Natural killer cell treated with Interleukin-12 subunit alpha and Interleukin-12 subunit beta and Interleukin-15 and Interleukin-18, amount 100 ng/mL, for 72 hours (primary cell): ENCODE data around the gene INSYN2B. TPM values are rescaled to one million over a fixed set of nuclear protein-coding genes. Genes with fewer than 3 reads are reported as not detected.

ENCODE experiments used
- ATAC-seq, 2 donors: fragments of 150-1000 bp; cut with Tn5 transposase in 1 of 2; sonication (Bioruptor Pico), chemical (Tn5 transposase) in 1 of 2; 2 replicates each; pipeline ENCODE4 v1.10.0; 2021
- DNase-seq: peaks from one replicate; pipeline ENCODE4 v3.0.0; 2022; ENCODE audit warnings: low spot score
- H3K27ac Mint-ChIP-seq, 2 donors: 1 replicate in 1 of 2; 2 replicates in 1 of 2; pipeline ENCODE4 v1.8.0; 2022; ENCODE audit warnings: mixed read lengths in 2 of 2, mild to moderate bottlenecking in 1 of 2, moderate library complexity in 1 of 2
- H3K27me3 Mint-ChIP-seq, 2 donors: 1 replicate in 1 of 2; 2 replicates in 1 of 2; pipeline ENCODE4 v1.8.0; 2022; ENCODE audit warnings: mixed read lengths in 2 of 2
- H3K36me3 Mint-ChIP-seq: one replicate; pipeline ENCODE4 v1.8.0; 2022; ENCODE audit warnings: mixed read lengths
- H3K4me1 Mint-ChIP-seq, 2 donors: 1 replicate in 1 of 2; 2 replicates in 1 of 2; pipeline ENCODE4 v1.8.0; 2022; ENCODE audit warnings: low read depth in 2 of 2, mixed read lengths in 2 of 2, mild to moderate bottlenecking in 1 of 2
- H3K4me3 Mint-ChIP-seq: one replicate; pipeline ENCODE4 v1.8.0; 2022; ENCODE audit warnings: mixed read lengths
- H3K9me3 Mint-ChIP-seq: 2 replicates; pipeline ENCODE4 v1.8.0; 2022; ENCODE audit warnings: mixed read lengths
- total RNA-seq, 2 donors: library from RNA; stranded (reverse); gene quantifications; one replicate each; pipeline ENCODE4 v1.2.3, GENCODE V29; 2022

Gene INSYN2B
- total RNA-seq, 2 donors from 2014 or later = not detected

DNA sequence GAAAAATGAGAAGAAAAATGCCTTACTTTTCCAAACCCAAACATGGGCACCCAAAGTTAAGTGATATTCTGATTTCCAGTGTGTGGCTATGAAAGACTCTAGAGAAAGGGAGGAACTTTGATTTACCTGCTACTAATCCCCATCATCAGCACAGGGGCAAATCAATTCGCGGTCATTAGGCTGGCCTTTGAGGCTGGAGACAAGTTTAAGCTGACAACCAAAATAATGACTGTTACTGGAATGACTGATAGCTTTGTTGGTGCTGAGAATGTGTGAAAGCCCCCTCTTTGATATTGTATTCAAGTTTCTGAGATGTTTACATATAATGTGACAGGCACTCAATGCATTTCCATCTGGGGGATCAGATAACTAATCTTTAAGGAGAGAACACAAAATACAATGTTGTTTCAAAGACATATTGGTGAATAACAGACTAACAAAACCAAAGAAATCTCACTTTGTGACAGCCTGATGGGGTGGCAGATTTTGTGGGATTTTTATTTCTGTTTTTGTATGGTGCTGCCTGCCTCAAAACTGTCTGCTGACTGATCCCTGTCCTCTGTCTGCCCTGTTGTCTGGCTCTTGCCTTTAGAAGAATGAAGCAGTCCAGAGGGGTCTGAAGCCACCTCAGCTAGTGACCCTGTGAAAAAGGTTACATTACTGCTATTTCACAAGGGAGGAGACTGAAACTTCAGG lies 12.6 kb upstream of the INSYN2B start:
- Mint-ChIP-seq H3K36me3 (peaks cover 25% of the 10 kb centered on the region), H3K4me3 (no peak overlapping the region), H3K4me1 (peaks cover 0 to 10% of the 10 kb centered on the region in 2 donors)

DNA sequence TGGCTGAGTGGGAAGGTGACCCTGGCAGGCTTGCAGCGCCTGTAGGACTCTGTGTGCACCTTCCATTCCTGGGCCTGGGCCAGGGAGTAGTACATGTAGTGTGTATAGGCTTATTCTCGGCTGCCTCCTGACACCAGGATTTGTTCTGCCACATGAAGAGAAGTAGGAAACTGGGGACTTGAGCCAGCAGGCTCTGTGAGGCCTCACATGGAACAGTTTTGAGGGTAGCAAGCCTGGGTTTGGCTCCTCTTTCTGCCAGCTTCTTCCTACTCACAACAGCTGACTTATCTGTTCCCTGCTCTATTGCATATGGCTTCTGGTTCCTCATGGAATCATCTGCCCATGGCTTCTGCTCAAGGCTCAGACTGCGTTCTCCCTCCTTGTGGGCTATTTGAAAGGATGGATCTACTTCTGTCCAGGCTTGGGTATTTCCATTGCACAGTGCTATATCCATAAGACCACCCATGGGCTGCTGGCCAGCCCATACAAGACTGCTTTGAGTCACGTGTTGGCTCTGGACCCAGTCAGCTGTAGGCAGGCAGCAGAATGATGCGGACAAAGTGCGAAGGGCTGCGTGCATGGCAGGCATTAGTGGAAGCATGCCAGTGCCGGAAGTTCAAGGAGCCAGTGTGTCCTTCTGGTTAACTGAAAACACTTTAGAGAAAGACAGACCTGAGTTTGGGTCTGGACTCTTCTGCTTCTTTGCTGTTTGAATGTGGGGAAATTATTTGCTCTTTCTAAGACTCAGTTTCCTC lies 11.0 kb upstream of the INSYN2B start:
- Mint-ChIP-seq H3K9me3 (no peaks in the 10 kb centered on the region), H3K4me1 (peaks cover 0 to 7% of the 10 kb centered on the region in 2 donors), H3K36me3 (peaks cover 25% of the 10 kb centered on the region), H3K4me3 (no peak overlapping the region), H3K27me3 (no peaks in the 10 kb centered on the region), H3K27ac (no peak overlapping the region)
- no peak for DNase-seq
- ATAC-seq = no peak

More for the DNA sequence above, 12.6 kb upstream of the INSYN2B start:
- no peak for ATAC-seq
- DNase-seq = no peak
- no peaks in the 10 kb centered on the region for H3K9me3 Mint-ChIP-seq
- H3K27me3 Mint-ChIP-seq = no peaks in the 10 kb centered on the region
- H3K27ac Mint-ChIP-seq = no peak overlapping the region

DNA sequence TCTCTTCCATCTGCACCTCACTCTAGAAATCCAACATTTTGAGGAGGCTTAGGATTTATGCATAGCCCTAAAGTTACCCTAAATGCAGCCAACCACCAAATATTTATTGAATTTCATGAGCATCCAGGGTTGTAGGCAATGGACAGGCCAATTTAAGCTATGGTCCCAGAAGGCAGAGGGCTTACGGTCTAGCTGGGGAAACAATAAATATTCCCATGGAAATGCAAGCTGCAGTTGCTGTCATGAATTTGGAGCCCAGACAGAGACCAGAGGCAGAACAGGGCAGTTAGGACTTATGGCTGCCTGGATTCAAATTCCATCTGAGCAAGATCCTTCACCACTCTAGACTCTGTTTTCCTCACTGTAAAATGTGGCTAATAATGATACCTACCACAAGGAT lies 9.1 kb upstream of the INSYN2B start:
- Mint-ChIP-seq H3K27me3 (no peaks in the 10 kb centered on the region), H3K9me3 (no peaks in the 10 kb centered on the region), H3K36me3 (peaks cover 30% of the 10 kb centered on the region), H3K4me1 (peaks cover 0 to 10% of the 10 kb centered on the region in 2 donors), H3K4me3 (no peak overlapping the region), H3K27ac (no peak overlapping the region)
- ATAC-seq (no peak), DNase-seq (no peak)

DNA sequence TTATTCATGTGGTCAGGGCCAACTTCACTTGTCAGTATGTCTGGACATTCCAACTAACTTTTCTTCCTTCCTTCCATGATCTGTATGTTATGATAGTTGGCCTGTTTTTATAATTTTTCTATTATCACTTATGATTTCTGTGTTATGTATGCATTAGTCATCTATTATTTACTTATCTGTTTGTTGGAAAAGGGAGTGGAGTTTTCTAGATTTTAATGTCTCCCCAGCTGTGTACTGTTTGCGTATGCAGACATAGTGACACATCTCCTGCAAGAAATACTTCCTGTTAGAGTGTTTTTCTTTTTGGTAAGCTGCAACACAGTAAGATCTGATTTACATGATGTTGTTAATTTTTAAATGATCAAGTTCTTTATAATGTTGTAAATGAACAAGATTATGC lies 8.7 kb upstream of the INSYN2B start:
- Mint-ChIP-seq H3K4me1 (peaks cover 0 to 6% of the 10 kb centered on the region in 2 donors), H3K27me3 (no peaks in the 10 kb centered on the region), H3K9me3 (no peaks in the 10 kb centered on the region), H3K36me3 (peaks cover 26% of the 10 kb centered on the region), H3K4me3 (no peak overlapping the region), H3K27ac (no peak overlapping the region)
- DNase-seq (no peak), ATAC-seq (no peak)

DNA sequence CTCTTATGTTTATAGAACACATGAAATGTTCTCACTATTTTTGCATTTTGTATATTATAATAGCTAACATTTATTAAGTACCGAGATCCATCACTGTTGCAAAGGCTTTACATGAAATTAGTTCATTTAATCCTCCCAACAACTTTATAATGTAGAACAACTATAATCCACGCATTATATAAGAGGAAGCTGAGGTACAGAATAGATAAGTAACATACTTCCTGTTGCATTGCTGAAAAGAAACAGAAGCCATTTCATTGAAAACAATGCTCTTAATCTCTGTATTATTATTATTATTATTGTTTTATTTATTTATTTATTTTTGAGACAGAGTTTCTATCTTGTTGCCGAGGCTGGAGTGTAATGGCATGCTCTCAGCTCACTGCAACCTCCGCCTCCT lies 7.9 kb upstream of the INSYN2B start:
- Mint-ChIP-seq H3K27ac (no peak overlapping the region), H3K36me3 (peaks cover 23% of the 10 kb centered on the region), H3K9me3 (no peaks in the 10 kb centered on the region), H3K4me1 (peaks cover 0 to 10% of the 10 kb centered on the region in 2 donors), H3K4me3 (no peak overlapping the region), H3K27me3 (no peaks in the 10 kb centered on the region)
- ATAC-seq (no peak), DNase-seq (no peak)

DNA sequence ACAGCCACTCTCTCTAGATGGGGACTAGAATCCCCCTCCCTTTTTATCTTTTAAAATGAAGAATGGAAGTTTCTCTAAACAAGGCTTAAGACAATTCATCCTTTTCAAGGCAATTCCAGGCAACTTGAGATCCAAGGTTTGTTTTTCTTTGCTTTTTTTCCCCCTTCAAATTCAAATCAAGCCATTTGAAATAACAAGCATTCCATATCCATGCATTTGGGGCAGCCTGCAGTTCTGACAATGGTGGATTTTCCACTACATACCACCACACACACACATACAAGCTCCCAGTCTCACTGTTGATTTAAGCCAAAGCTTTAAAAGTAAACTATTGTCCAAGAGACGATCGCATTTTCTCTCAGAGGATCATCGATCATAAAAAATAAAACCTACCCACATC lies 424 bp downstream of the INSYN2B start:
- Mint-ChIP-seq H3K27me3 (no peaks in the 10 kb centered on the region), H3K4me1 (peaks cover 0 to 18% of the 10 kb centered on the region in 2 donors), H3K36me3 (peaks cover 6% of the 10 kb centered on the region), H3K4me3 (no peak overlapping the region), H3K27ac (no peak overlapping the region), H3K9me3 (no peaks in the 10 kb centered on the region)
- no peak for ATAC-seq
- no peak for DNase-seq

DNA sequence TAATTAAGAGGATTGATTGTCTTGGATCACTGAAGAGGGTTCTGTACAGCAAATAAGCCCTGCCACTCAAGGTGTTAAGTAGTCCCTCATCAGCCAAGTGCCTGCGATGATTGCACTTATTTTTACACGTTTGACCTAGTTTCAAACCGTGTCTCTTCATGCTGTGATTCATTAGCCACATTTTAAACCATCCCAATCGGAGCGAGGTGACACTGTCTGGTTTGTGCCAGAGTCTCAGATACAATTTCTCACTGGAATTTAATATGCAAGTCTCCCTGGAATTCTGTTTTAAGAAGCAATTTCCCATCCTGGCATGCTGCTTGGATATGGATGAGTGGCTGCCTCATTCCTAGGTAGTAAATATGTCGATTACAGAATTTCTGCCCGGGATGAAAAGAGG lies 1.6 kb downstream of the INSYN2B start:
- Mint-ChIP-seq H3K27ac (no peak overlapping the region), H3K9me3 (no peaks in the 10 kb centered on the region), H3K36me3 (peaks cover 6% of the 10 kb centered on the region), H3K4me1 (peaks cover 0 to 18% of the 10 kb centered on the region in 2 donors), H3K4me3 (no peak overlapping the region), H3K27me3 (no peaks in the 10 kb centered on the region)
- ATAC-seq (no peak), DNase-seq (no peak)

DNA sequence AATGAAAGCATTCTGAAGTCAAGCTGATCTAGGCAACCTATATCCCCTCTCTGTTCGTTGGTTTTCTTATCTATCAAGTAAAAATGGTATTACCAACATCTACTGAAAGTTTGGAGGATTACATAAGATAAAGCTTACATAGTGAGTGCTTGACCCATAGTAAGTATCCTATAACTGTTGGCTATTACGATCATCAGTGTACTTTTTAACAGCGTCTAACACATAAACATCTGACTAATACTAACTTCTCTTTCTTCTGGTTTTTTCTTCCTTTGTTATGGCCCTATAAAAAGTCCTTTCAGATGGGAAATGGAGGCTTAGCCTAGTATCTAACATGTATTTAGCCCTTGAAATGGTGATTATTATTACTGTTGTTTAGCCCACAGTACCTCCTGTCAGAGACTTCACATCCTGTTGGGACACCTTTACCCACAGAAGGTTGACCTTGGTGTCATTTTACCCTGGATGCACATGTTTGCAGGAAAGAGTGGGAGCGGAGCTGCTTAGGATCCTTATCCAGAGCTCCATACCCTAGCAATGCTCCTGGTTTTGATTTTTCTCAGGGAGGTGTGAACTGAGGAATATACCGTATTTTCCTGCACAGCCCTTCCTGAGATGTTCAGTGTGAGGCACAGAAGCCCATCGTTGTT lies 6.0 kb downstream of the INSYN2B start:
- H3K36me3 Mint-ChIP-seq = no peaks in the 10 kb centered on the region
- no peaks in the 10 kb centered on the region for H3K27me3 Mint-ChIP-seq

DNA sequence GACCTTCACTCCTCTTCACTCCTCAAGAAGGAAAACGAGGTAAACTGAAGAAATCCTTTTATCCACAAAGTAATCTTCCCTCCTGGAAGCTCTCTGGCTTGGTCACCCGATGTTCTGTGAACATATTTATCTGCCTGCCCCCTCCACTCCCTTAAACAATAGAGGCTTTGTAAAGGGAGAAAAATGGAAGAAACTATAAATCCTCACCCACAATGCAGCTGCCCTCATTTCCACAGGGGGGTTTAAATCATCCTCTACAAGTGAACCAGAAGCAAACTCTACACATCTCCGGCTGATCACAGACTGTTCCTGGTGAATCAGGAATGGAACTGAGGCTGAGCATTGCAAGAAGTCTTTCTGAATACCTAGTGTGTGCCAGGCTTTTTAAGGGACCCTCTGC lies 7.2 kb downstream of the INSYN2B start:
- no peak for ATAC-seq
- Mint-ChIP-seq H3K27me3 (no peaks in the 10 kb centered on the region), H3K4me1 (peaks cover 9 to 23% of the 10 kb centered on the region in 2 donors), H3K9me3 (no peaks in the 10 kb centered on the region), H3K4me3 (no peak overlapping the region), H3K36me3 (no peaks in the 10 kb centered on the region), H3K27ac (no peak overlapping the region)
- DNase-seq = no peak

More for the DNA sequence above, 6.0 kb downstream of the INSYN2B start:
- DNase-seq = no peak
- Mint-ChIP-seq H3K4me3 (no peak overlapping the region), H3K4me1 (peaks cover 5 to 16% of the 10 kb centered on the region in 2 donors), H3K9me3 (no peaks in the 10 kb centered on the region), H3K27ac (no peak overlapping the region)
- ATAC-seq = no peak

DNA sequence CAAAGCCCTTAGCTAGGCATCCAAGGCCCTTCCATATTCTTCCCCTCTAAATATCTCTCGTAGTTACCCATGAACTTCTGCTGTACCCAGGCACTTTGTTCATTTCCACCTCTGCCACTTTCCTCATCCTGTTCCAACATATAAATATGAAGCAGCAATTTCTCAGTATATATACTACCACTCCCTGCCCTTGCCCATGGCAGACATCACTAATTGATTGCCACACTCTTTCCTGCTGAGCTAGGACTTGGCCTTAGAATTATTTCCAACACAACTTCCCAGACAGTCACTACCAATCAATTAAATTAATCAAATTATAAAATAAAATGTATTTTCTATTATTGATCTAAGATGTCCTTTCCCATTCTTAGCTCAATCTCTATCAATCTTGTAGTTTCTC lies 8.5 kb downstream of the INSYN2B start:
- Mint-ChIP-seq H3K27ac (no peak overlapping the region), H3K36me3 (no peaks in the 10 kb centered on the region), H3K4me3 (no peak overlapping the region), H3K4me1 (peaks cover 18 to 33% of the 10 kb centered on the region in 2 donors), H3K27me3 (no peaks in the 10 kb centered on the region), H3K9me3 (no peaks in the 10 kb centered on the region)
- ATAC-seq = no peak
- DNase-seq = no peak

DNA sequence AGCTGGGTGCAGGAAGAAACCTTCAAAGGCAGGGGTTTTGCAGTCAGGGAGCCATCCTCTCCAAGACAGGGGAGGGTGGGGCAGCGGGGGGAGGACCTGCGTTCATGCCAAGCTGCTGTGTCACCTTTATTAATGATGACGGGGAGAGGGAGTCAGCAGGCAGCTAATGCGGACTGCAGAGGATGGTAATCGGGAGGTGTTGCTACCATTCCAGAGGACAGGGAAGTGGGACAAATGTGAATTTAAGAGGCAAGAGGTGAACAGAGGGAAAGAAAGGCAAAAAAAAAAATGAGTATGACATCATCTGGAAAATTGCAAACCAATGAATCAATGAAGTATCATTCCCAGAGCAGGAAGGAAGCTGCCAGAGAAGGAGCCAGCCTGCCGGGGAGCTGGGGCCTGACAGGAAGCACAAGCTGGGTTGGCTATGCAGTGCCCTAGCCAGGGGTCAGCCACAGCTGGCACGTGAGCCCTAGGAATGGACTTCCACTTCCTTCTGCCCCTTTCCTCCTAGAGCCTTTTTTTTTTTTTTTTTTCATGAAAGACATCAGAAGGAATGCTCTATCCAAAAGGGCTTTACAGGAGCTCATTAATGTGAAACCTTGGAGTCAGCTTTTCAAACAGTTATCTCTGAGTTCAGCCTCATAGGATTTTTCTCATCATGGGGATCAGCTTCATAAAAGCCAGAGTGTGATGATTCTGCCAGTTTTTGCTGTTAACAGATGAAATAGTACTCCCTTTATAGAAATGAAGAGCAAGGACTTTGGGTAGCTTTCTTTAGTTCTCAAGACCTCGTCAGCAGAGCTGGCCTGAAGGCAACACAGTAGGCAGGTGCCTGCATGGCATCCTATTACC lies 9.2 kb downstream of the INSYN2B start:
- Mint-ChIP-seq H3K9me3 (no peaks in the 10 kb centered on the region), H3K4me1 (peaks cover 18 to 33% of the 10 kb centered on the region in 2 donors), H3K27ac (peak overlapping the region in 1 of 2 donors; percentile 37), H3K4me3 (no peak overlapping the region), H3K36me3 (no peaks in the 10 kb centered on the region), H3K27me3 (no peaks in the 10 kb centered on the region)
- no peak for DNase-seq
- ATAC-seq = no peak

DNA sequence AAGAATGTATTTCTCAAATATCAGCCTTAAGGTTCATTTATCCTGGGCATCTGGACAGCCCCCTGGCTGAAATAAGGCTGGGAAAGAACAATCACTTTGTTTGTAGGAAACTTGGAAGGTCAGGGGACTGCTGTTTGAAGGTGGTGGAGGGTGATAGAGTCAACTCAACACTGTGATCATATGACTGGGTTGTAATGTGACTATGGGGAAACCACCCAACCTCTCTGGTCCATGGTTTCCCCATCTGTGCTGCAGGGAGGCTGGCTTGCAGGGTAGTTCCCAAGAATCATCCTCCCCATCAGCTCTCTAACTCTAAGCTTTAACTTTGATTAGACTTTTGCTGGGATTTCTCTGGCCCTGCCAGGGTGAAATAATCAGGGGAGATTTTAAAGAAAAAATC lies 10.0 kb downstream of the INSYN2B start:
- Mint-ChIP-seq H3K4me1 (peaks cover 18 to 30% of the 10 kb centered on the region in 2 donors), H3K27ac (peak overlapping the region in 1 of 2 donors; percentile 37)
- ATAC-seq = peak; percentile 50 to 55

DNA sequence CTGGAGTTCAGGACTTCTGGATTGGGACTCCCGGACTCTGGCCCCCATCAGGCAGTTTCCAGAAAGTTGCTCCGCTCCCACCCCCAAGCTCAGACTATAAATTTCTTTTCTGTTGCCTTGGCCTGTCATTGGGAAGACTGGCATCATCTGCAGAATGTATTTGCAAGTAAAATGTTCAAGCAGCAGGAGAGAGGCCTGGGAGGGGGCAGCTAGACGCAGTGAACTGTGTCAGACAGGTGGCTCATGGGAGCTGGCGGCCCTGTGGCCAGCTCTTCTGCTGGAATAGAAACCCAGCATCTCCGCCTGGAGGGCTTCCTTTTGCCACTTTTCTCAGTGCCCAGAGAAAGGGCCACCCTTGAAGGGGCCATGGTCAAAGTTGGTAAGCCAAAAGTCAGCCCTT lies 16.0 kb downstream of the INSYN2B start:
- no peak for ATAC-seq
- no peaks in the 10 kb centered on the region for H3K36me3 Mint-ChIP-seq
- no peak overlapping the region for H3K27ac Mint-ChIP-seq
- no peaks in the 10 kb centered on the region for H3K27me3 Mint-ChIP-seq
- no peak for DNase-seq
- H3K4me1 Mint-ChIP-seq = peaks cover 23 to 31% of the 10 kb centered on the region in 2 donors
- no peaks in the 10 kb centered on the region for H3K9me3 Mint-ChIP-seq
- H3K4me3 Mint-ChIP-seq = no peak overlapping the region

More for the DNA sequence above, 10.0 kb downstream of the INSYN2B start:
- DNase-seq = no peak
- H3K27me3 Mint-ChIP-seq = no peaks in the 10 kb centered on the region
- H3K36me3 Mint-ChIP-seq = no peaks in the 10 kb centered on the region
- no peaks in the 10 kb centered on the region for H3K9me3 Mint-ChIP-seq
- H3K4me3 Mint-ChIP-seq = no peak overlapping the region
